K562 treated with DMSO at 1 percent for 12 hours (cell line): ENCODE measurements around the gene MSLN. TPM values are rescaled to one million over a fixed set of nuclear protein-coding genes. Genes with fewer than 3 reads are reported as not detected.

ENCODE experiments used
- total RNA-seq: library from RNA; unstranded; fragments of 300-600 nt; gene quantifications from 2 replicates; pipeline ENCODE4 v1.2.3, GENCODE V29; 2022; ENCODE audit not compliant: insufficient read depth

The MSLN gene
- not detected in 2 replicates for total RNA-seq

GRCh38 chr16:760545-761343 lies at the start of gene MSLN:
Gene MSLN, plus strand, starts transcription at chr16:760734. Its CDS starts 1,947 bp downstream, at chr16:762681.

GRCh38 chr16:714558-715476 lies 45.7 kb upstream of the MSLN start, which contains the start of gene METRN:
Gene METRN, plus strand, starts transcription at chr16:715118. Its CDS starts 172 bp downstream, at chr16:715290.

GRCh38 chr16:720990-721764 lies 39.4 kb upstream of the MSLN start, which contains the start of gene ANTKMT:
Gene ANTKMT, plus strand, starts transcription at chr16:721146. Its CDS starts 129 bp downstream, at chr16:721275.

GRCh38 chr16:726438-727290 lies 33.9 kb upstream of the MSLN start, which contains the start of the genes CCDC78 and HAGHL:
Gene CCDC78, minus strand, starts transcription at chr16:726443. Its CDS starts 76 bp downstream, at chr16:726367.
Gene HAGHL, plus strand, starts transcription at chr16:727106. Its CDS starts 404 bp downstream, at chr16:727510.

GRCh38 chr16:740764-741505 lies 19.6 kb upstream of the MSLN start, which contains the start of gene CIAO3:
Gene CIAO3, minus strand, starts transcription at chr16:740997. Its CDS starts 12 bp downstream, at chr16:740985.

GRCh38 chr16:787978-788398 lies 27.5 kb downstream of the MSLN start, which contains the start of gene RPUSD1:
Gene RPUSD1, minus strand, starts transcription at chr16:788381. Its CDS starts 644 bp downstream, at chr16:787737.

GRCh38 chr16:788399-789126 lies 28.0 kb downstream of the MSLN start, which contains the start of gene CHTF18:
Gene CHTF18, plus strand, starts transcription at chr16:788620. Its CDS starts 65 bp downstream, at chr16:788685.

GRCh38 chr16:799948-800833 lies 39.7 kb downstream of the MSLN start, which contains the start of gene GNG13:
Gene GNG13, minus strand, starts transcription at chr16:800734. Its CDS starts 1,657 bp downstream, at chr16:799077.

Other genes with a start within 250 kb of the MSLN start
- gene CAPN15, start 233.0 kb upstream of the MSLN start, total RNA-seq = 40.3 and 60.1 TPM in 2 replicates
- gene PRR35, start 200.3 kb upstream of the MSLN start, total RNA-seq = not detected in 2 replicates
- gene NHLRC4, start 193.7 kb upstream of the MSLN start, total RNA-seq = 8.4 and 8.5 TPM in 2 replicates
- gene PIGQ, start 190.8 kb upstream of the MSLN start, total RNA-seq = 31.0 and 43.5 TPM in 2 replicates
- 26.5 and 38.7 TPM in 2 replicates for gene RAB40C, start 170.7 kb upstream of the MSLN start, total RNA-seq
- gene WFIKKN1, start 129.7 kb upstream of the MSLN start, total RNA-seq = 10.4 and 11.0 TPM in 2 replicates
- gene METTL26, start 124.4 kb upstream of the MSLN start, total RNA-seq = 95.4 and 142 TPM in 2 replicates
- gene MCRIP2, start 118.9 kb upstream of the MSLN start, total RNA-seq = 62.3 and 95.4 TPM in 2 replicates
- 3.2 and 3.7 TPM in 2 replicates for gene WDR90, start 111.4 kb upstream of the MSLN start, total RNA-seq
- gene RHOT2, start 92.6 kb upstream of the MSLN start, total RNA-seq = 131 and 154 TPM in 2 replicates
- gene RHBDL1, start 85.1 kb upstream of the MSLN start, total RNA-seq = 2.5 and 4.9 TPM in 2 replicates
- gene STUB1, start 80.3 kb upstream of the MSLN start, total RNA-seq = 108 and 141 TPM in 2 replicates
- gene JMJD8, start 76.4 kb upstream of the MSLN start, total RNA-seq = 60.7 and 81.8 TPM in 2 replicates
- gene WDR24, start 70.3 kb upstream of the MSLN start, total RNA-seq = 21.7 and 24.9 TPM in 2 replicates
- 2.5 and 3.3 TPM in 2 replicates for gene FBXL16, start 54.9 kb upstream of the MSLN start, total RNA-seq
- gene METRN, start 45.6 kb upstream of the MSLN start, total RNA-seq = 38.5 and 41.4 TPM in 2 replicates
- gene ANTKMT, start 39.6 kb upstream of the MSLN start, total RNA-seq = 53.9 and 76.5 TPM in 2 replicates
- gene CCDC78, start 34.3 kb upstream of the MSLN start, total RNA-seq = 1.7 and 2.0 TPM in 2 replicates
- 15.9 and 18.7 TPM in 2 replicates for gene HAGHL, start 33.6 kb upstream of the MSLN start, total RNA-seq
- 33.1 and 44.1 TPM in 2 replicates for gene CIAO3, start 19.7 kb upstream of the MSLN start, total RNA-seq
- gene RPUSD1, start 27.6 kb downstream of the MSLN start, total RNA-seq = 40.4 and 44.0 TPM in 2 replicates
- gene CHTF18, start 27.9 kb downstream of the MSLN start, total RNA-seq = 28.6 and 57.6 TPM in 2 replicates
- gene GNG13, start 40.0 kb downstream of the MSLN start, total RNA-seq = not detected in 2 replicates
- gene LMF1, start 210.2 kb downstream of the MSLN start, total RNA-seq = 2.3 and 2.9 TPM in 2 replicates
- gene SOX8, start 221.0 kb downstream of the MSLN start, total RNA-seq = not detected in 2 replicates